ENCODE results near the gene AK5.
A peak's percentile ranks its signal among the peaks of the same experiment; 100 is the strongest.

GRCh38 chr1:77447669-77448068 lies 165.8 kb downstream of the AK5 start:
- TF ChIP-seq POLR2A (IDR thresholded peaks at IDR 0.05) (no peak), POLR2AphosphoS5 (IDR thresholded peaks at IDR 0.05) (peak; percentile 43)

Measured in prostate gland (tissue), 1 donor.